ENCODE results near the gene GLT1D1.

DNA sequence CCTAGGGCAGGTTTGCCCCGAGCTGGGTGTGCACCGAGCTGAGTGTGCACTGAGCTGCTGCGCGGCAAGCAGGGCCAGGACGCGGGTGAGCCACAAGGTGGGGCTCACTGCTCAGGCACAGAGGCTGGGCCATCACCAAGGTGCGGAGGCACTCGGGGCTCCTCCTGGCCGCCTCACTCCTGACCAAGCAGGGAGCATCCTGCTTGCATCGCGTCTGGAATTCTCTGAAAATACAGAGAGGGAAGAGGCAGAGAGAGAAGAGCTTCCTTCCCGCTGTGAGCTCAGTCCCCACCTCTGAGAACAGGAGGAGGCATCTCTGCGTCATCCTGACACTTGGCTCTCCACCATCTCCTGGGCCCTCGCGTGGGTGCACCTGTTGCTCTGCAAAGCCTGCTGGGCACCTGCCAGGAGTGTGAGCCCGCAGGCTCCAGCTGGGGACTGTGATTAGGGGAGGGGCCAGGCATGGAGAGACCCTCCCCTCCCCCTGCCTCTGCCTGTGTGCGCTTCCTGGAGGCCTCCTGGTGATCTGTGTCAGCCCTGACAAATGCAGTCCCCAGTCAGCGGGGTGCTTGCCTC is 116.3 kb downstream of the GLT1D1 start:
- TF ChIP-seq, protein P1, sequence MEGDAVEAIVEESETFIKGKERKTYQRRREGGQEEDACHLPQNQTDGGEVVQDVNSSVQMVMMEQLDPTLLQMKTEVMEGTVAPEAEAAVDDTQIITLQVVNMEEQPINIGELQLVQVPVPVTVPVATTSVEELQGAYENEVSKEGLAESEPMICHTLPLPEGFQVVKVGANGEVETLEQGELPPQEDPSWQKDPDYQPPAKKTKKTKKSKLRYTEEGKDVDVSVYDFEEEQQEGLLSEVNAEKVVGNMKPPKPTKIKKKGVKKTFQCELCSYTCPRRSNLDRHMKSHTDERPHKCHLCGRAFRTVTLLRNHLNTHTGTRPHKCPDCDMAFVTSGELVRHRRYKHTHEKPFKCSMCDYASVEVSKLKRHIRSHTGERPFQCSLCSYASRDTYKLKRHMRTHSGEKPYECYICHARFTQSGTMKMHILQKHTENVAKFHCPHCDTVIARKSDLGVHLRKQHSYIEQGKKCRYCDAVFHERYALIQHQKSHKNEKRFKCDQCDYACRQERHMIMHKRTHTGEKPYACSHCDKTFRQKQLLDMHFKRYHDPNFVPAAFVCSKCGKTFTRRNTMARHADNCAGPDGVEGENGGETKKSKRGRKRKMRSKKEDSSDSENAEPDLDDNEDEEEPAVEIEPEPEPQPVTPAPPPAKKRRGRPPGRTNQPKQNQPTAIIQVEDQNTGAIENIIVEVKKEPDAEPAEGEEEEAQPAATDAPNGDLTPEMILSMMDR (IDR thresholded peaks at IDR 0.05): no peak
- TF ChIP-seq POLR2A (IDR thresholded peaks at IDR 0.05) (no peak), POLR2AphosphoS5 (IDR thresholded peaks at IDR 0.05) (no peak), EP300 (IDR thresholded peaks at IDR 0.05) (no peak)
